ENCODE measurements around the gene INPP5E.

DNA sequence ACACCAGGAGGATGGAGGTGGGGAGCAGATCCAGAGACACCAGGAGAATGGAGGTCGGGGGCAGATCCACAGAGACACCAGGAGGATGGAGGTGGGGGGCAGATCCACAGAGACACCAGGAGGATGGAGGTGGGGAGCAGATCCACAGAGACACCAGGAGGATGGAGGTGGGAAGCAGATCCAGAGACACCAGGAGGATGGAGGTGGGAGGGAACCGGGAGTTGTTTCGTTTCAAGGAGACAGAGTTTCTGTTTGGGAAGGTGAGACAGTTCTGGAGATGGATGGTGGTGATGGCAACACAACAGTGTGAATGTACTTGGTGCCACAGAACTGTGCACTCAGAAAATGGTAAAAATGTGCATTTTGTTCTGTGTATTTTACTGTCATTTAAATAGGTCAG is 9.0 kb upstream of the INPP5E start:
- TF ChIP-seq POLR2A (IDR thresholded peaks at IDR 0.05) (no peak), POLR2AphosphoS5 (IDR thresholded peaks at IDR 0.05; ENCODE audit: insufficient read depth in 1 of 2, low read depth in 1 of 2) (no peak)
- TF ChIP-seq, protein P1, sequence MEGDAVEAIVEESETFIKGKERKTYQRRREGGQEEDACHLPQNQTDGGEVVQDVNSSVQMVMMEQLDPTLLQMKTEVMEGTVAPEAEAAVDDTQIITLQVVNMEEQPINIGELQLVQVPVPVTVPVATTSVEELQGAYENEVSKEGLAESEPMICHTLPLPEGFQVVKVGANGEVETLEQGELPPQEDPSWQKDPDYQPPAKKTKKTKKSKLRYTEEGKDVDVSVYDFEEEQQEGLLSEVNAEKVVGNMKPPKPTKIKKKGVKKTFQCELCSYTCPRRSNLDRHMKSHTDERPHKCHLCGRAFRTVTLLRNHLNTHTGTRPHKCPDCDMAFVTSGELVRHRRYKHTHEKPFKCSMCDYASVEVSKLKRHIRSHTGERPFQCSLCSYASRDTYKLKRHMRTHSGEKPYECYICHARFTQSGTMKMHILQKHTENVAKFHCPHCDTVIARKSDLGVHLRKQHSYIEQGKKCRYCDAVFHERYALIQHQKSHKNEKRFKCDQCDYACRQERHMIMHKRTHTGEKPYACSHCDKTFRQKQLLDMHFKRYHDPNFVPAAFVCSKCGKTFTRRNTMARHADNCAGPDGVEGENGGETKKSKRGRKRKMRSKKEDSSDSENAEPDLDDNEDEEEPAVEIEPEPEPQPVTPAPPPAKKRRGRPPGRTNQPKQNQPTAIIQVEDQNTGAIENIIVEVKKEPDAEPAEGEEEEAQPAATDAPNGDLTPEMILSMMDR (IDR thresholded peaks at IDR 0.05) = no peak

Measured in vagina (tissue), 2 donors.